ENCODE measurements around the gene HINT3. TPM values are rescaled to one million over a fixed set of nuclear protein-coding genes. Genes with fewer than 3 reads are reported as not detected.

HINT3 gene
- total RNA-seq, 2 donors from 2014 or later = 29.5 to 40.9 TPM

GRCh38 chr6:126007800-126008199 lies 51.2 kb downstream of the HINT3 start:
- Histone ChIP-seq H3K4me3 (no peak overlapping the region), H3K27me3 (replicated peaks; ENCODE audit: insufficient read depth) (no peaks in the 10 kb centered on the region), H3K36me3 (no peaks in the 10 kb centered on the region), H3K4me1 (replicated peaks) (no peaks in the 10 kb centered on the region), H3K9me3 (no peaks in the 10 kb centered on the region), H3K27ac (no peak overlapping the region)
- no peak for TF ChIP-seq CTCF (IDR thresholded peaks at IDR 0.05)
- TF ChIP-seq POLR2AphosphoS5 (IDR thresholded peaks at IDR 0.05) = no peak
- no peak for TF ChIP-seq POLR2A (IDR thresholded peaks at IDR 0.05)
- DNase-seq (ENCODE audit: low spot score) = no peak
- intact Hi-C loops (cut with DNase I) = no loop called here

DNA sequence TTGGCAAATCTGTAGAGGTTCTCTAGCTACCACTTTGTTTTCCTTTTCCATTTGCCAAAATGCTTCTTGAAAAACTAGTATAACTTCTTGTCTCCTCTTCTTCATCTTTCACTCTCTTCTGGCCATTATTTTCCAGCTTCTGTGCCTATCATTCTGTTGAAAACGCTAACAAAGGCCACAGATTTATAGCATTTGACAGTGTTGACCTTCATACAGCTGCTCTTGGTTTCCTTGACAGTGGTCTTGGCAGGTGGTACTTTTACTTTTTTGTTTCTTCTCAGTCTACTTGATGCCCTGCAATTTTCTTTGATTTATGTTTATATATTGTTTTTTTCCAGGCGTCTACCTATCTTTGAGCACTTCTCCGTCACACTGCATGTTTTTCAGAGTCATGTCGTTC lies 53.5 kb downstream of the HINT3 start:
- WGBS = 39% methylated on average over 4 of the region's 4 CpGs
- intact Hi-C loops (cut with DNase I) = no loop called here

DNA sequence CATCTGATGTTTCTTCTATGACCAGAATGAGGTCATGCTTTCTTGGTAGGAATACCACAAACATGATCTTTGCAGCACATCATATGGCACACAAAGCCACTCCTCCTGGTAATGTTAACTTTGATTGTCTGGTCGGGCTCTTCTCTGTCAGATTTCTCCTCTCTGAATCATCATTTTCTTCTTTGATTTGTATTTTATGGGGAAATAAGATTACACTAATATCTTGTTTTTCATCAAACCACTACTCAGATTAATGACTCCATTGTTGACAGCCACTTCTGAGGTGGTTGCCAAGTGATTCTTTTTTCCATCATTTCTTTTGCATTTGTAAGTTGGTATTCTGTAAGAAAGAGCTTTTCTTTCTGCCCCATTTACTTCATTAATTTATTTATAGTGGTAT lies 59.3 kb downstream of the HINT3 start:
- intact Hi-C loops (cut with DNase I) = no loop called here
- TF ChIP-seq CTCF (IDR thresholded peaks at IDR 0.05) (no peak), POLR2AphosphoS5 (IDR thresholded peaks at IDR 0.05) (no peak), POLR2A (IDR thresholded peaks at IDR 0.05) (no peak)
- no peak for DNase-seq (ENCODE audit: low spot score)
- WGBS = 49% methylated on average over 1 of the region's 1 CpG
- no peaks in the 10 kb centered on the region for H3K9me3 ChIP-seq
- H3K4me3 ChIP-seq = no peak overlapping the region
- no peak overlapping the region for H3K27ac ChIP-seq
- no peaks in the 10 kb centered on the region for H3K27me3 ChIP-seq (replicated peaks; ENCODE audit: insufficient read depth)
- no peaks in the 10 kb centered on the region for H3K4me1 ChIP-seq (replicated peaks)
- H3K36me3 ChIP-seq = no peaks in the 10 kb centered on the region

More for the DNA sequence above, 53.5 kb downstream of the HINT3 start:
- TF ChIP-seq CTCF (IDR thresholded peaks at IDR 0.05) (no peak), POLR2AphosphoS5 (IDR thresholded peaks at IDR 0.05) (no peak), POLR2A (IDR thresholded peaks at IDR 0.05) (no peak)
- Histone ChIP-seq H3K36me3 (no peaks in the 10 kb centered on the region), H3K27ac (no peak overlapping the region), H3K9me3 (no peaks in the 10 kb centered on the region), H3K27me3 (replicated peaks; ENCODE audit: insufficient read depth) (no peaks in the 10 kb centered on the region), H3K4me1 (replicated peaks) (no peaks in the 10 kb centered on the region), H3K4me3 (no peak overlapping the region)
- no peak for DNase-seq (ENCODE audit: low spot score)

- Histone ChIP-seq H3K27ac (no peak overlapping the region), H3K36me3 (no peaks in the 10 kb centered on the region), H3K4me3 (no peak overlapping the region), H3K4me1 (replicated peaks) (no peaks in the 10 kb centered on the region), H3K9me3 (no peaks in the 10 kb centered on the region), H3K27me3 (replicated peaks; ENCODE audit: insufficient read depth) (no peaks in the 10 kb centered on the region)
- no peak for DNase-seq (ENCODE audit: low spot score)
- intact Hi-C loops (cut with DNase I) = no loop called here
- no peak for TF ChIP-seq CTCF (IDR thresholded peaks at IDR 0.05)
- TF ChIP-seq POLR2AphosphoS5 (IDR thresholded peaks at IDR 0.05) = no peak
- TF ChIP-seq POLR2A (IDR thresholded peaks at IDR 0.05) = no peak
- 95% methylated on average over 2 of the region's 2 CpGs for WGBS
Observed at GRCh38 chr6:126016591-126016990, 60.0 kb downstream of the HINT3 start.

- no peaks in the 10 kb centered on the region for H3K27me3 ChIP-seq (replicated peaks; ENCODE audit: insufficient read depth)
- no peak for TF ChIP-seq POLR2A (IDR thresholded peaks at IDR 0.05)
- no peak for TF ChIP-seq POLR2AphosphoS5 (IDR thresholded peaks at IDR 0.05)
- TF ChIP-seq CTCF (IDR thresholded peaks at IDR 0.05) = no peak
- no peak for DNase-seq (ENCODE audit: low spot score)
Observed at GRCh38 chr6:126017668-126018067, 61.1 kb downstream of the HINT3 start.

More at GRCh38 chr6:126017668-126018067, 61.1 kb downstream of the HINT3 start:
- no peaks in the 10 kb centered on the region for H3K36me3 ChIP-seq
- intact Hi-C loops (cut with DNase I) = no loop called here
- H3K4me3 ChIP-seq = no peak overlapping the region
- no peaks in the 10 kb centered on the region for H3K4me1 ChIP-seq (replicated peaks)
- no peaks in the 10 kb centered on the region for H3K9me3 ChIP-seq
- H3K27ac ChIP-seq = no peak overlapping the region

Data from prostate gland (tissue), 2 donors.